ENCODE data around the gene RNF40.

Gene RNF40

DNA sequence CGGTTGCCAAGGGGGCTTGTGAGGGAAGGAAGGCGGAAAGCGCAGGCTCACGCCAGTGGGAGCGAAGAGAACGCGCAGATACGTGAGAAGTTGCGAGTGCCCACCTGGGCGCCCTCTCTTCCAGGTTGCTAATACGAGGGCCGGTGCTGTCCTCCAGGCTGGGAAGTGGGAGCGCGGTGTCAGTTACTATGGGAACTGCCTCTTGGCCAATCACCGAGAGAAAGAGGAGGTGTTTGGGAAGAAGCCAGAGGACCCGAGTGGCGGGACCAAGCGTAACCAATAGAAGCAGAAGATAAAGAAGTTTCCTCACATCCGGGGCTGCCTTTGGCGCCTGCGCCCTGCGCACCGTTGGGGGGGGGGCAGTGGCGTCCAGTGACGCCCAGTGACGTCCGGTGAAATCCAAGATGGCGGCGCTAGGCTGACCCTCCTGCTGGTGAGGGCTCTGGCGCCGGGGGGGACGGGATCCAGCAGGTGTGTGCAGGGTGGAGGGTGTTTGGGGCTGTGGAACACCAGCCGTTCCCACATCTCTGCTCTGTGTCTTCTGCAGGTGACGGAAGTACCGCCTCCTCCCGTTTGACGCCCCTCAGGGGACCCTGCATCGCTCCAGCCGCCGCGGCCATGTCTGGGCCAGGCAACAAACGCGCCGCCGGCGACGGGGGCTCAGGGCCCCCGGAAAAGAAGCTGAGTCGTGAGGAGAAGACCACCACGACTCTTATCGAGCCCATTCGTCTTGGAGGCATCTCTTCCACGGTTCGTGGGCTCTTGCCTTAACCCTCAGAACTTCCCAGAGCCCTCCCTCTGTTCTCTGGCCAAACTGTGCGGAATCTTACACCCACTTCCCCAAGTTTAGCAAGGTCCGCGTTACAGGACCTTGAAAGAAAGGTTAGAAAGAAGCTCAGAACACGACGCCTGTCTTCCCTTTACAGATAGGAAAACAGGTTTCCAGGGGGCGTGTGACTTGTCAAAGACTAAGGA lies at the start of gene RNF40, which contains the start of gene CFAP119:
Gene RNF40, plus strand, starts transcription at position 395 of the 975 bp plus-strand sequence. Its CDS starts 224 bp downstream, at position 619.
Gene CFAP119, minus strand, starts transcription at position 135 of the 975 bp plus-strand sequence. CDS start 314 bp downstream, outside the sequence.
- Mint-ChIP-seq H3K4me3 (peak within 1 kb of the TSS; percentile 88 to 98 (median 97)), H3K9me3 (no peaks in the 10 kb centered on the region), H3K27ac (peak within 1 kb of the TSS; percentile 17 to 86 (median 85)), H3K27me3 (ENCODE audit: low read depth) (no peaks in the 10 kb centered on the region), H3K4me1 (peaks cover 23% of the 10 kb centered on the region), H3K36me3 (ENCODE audit: low read depth) (peaks cover 41% of the 10 kb centered on the region)
- TF ChIP-seq, protein P1, sequence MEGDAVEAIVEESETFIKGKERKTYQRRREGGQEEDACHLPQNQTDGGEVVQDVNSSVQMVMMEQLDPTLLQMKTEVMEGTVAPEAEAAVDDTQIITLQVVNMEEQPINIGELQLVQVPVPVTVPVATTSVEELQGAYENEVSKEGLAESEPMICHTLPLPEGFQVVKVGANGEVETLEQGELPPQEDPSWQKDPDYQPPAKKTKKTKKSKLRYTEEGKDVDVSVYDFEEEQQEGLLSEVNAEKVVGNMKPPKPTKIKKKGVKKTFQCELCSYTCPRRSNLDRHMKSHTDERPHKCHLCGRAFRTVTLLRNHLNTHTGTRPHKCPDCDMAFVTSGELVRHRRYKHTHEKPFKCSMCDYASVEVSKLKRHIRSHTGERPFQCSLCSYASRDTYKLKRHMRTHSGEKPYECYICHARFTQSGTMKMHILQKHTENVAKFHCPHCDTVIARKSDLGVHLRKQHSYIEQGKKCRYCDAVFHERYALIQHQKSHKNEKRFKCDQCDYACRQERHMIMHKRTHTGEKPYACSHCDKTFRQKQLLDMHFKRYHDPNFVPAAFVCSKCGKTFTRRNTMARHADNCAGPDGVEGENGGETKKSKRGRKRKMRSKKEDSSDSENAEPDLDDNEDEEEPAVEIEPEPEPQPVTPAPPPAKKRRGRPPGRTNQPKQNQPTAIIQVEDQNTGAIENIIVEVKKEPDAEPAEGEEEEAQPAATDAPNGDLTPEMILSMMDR (IDR thresholded peaks at IDR 0.05; ENCODE audit: unreplicated experiment in 3 of 3), result no peak

DNA sequence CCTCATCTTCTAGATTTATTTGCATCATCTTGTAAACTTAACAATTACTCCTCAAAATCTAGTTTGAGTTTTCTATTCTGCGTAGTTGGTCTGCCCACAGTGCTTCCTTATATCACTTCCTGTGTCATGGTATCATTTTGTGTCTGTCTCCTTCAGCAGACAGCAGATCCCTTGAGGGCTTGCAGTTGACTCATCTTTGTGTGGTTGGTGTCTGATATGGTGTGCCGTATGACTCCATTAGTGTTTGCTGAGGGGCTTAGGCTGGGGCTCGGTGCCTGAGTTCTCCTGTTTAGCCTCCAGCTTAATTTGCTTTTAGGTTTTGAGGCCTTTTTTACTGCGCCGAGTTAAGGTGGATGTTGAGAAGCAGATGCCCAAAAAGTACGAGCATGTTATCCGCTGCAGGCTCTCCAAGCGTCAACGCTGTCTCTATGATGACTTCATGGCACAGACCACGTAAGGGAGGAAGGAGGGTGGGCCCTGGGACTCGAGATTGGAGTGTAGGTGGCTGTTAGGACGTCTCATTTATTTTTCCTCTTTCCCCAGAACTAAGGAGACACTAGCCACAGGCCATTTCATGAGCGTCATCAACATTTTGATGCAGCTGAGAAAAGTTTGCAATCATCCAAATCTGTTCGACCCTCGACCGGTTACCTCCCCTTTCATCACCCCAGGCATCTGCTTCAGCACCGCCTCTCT lies 46.2 kb upstream of the RNF40 start:
- Mint-ChIP-seq H3K9me3 (no peaks in the 10 kb centered on the region), H3K4me1 (no peaks in the 10 kb centered on the region), H3K27me3 (ENCODE audit: low read depth) (no peaks in the 10 kb centered on the region), H3K27ac (no peak overlapping the region), H3K4me3 (no peak overlapping the region), H3K36me3 (ENCODE audit: low read depth) (peaks cover 75% of the 10 kb centered on the region)
- TF ChIP-seq, protein P1 (IDR thresholded peaks at IDR 0.05; ENCODE audit: unreplicated experiment in 3 of 3), result no peak

DNA sequence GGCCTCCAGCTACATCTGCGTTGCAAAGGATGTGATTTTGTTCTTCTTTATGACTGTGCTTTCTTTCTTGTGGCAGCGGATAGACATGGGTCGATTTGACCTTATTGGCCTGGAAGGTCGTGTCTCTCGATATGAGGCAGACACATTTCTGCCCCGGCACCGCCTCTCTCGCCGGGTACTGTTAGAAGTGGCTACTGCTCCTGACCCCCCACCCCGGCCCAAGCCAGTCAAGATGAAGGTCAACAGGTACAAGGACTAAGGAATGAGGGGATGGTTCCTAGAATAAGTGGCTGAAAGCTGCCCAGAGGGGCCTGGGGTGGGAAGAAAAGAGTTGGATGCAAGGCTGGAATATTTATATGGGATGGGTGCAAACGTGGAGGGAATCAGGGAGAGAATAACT lies 42.0 kb upstream of the RNF40 start:
- H3K4me1 Mint-ChIP-seq, result no peaks in the 10 kb centered on the region
- H3K27me3 Mint-ChIP-seq (ENCODE audit: low read depth), result no peaks in the 10 kb centered on the region
- no peaks in the 10 kb centered on the region for H3K9me3 Mint-ChIP-seq
- peaks cover 83% of the 10 kb centered on the region for H3K36me3 Mint-ChIP-seq (ENCODE audit: low read depth)
- TF ChIP-seq, protein P1 (IDR thresholded peaks at IDR 0.05; ENCODE audit: unreplicated experiment in 3 of 3), result no peak
- no peak overlapping the region for H3K27ac Mint-ChIP-seq
- H3K4me3 Mint-ChIP-seq, result no peak overlapping the region

DNA sequence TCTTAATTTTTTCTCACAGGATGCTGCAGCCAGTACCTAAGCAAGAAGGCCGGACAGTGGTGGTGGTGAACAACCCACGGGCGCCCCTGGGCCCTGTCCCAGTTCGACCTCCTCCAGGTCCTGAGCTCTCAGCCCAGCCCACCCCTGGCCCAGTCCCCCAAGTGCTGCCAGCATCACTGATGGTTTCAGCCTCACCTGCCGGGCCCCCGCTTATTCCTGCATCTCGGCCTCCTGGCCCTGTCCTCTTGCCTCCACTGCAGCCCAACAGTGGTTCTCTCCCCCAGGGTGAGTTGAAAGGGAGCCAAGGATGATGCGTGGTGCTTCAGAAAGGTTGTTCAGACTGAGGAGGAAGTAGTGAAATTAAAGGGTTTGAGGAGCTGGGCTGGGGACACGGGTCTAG lies 41.4 kb upstream of the RNF40 start:
- no peak overlapping the region for H3K4me3 Mint-ChIP-seq
- H3K27ac Mint-ChIP-seq, result no peak overlapping the region
- TF ChIP-seq, protein P1 (IDR thresholded peaks at IDR 0.05; ENCODE audit: unreplicated experiment in 3 of 3), result no peak
- H3K27me3 Mint-ChIP-seq (ENCODE audit: low read depth), result no peaks in the 10 kb centered on the region
- peaks cover 84% of the 10 kb centered on the region for H3K36me3 Mint-ChIP-seq (ENCODE audit: low read depth)
- no peaks in the 10 kb centered on the region for H3K9me3 Mint-ChIP-seq
- H3K4me1 Mint-ChIP-seq, result no peaks in the 10 kb centered on the region

DNA sequence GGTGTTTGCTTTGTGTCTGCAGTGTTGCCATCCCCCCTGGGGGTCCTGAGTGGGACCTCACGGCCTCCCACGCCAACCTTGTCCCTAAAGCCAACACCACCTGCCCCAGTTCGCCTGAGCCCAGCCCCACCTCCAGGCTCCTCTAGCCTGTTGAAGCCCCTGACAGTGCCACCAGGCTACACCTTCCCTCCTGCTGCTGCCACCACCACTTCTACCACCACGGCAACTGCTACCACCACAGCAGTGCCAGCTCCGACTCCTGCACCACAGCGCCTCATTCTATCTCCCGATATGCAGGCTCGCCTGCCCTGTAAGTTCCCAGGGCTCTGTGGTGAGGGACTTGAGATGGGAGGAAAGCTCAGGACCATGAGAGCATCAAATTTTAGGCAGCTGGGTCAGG lies 41.0 kb upstream of the RNF40 start:
- no peak overlapping the region for H3K4me3 Mint-ChIP-seq
- no peaks in the 10 kb centered on the region for H3K4me1 Mint-ChIP-seq
- TF ChIP-seq, protein P1 (IDR thresholded peaks at IDR 0.05; ENCODE audit: unreplicated experiment in 3 of 3), result no peak
- no peak overlapping the region for H3K27ac Mint-ChIP-seq
- peaks cover 84% of the 10 kb centered on the region for H3K36me3 Mint-ChIP-seq (ENCODE audit: low read depth)
- no peaks in the 10 kb centered on the region for H3K9me3 Mint-ChIP-seq
- H3K27me3 Mint-ChIP-seq (ENCODE audit: low read depth), result no peaks in the 10 kb centered on the region
